Measurements from ENCODE around the gene TRIM65. TPM values are rescaled to one million over a fixed set of nuclear protein-coding genes. Genes with fewer than 3 reads are reported as not detected.

The TRIM65 gene
- total RNA-seq, 1 experiment from 2014 or later = 49.4 TPM

- Histone ChIP-seq H3K9me3 (no peaks in the 10 kb centered on the region), H3K4me3 (no peak overlapping the region), H3K36me3 (no peaks in the 10 kb centered on the region), H3K27me3 (no peaks in the 10 kb centered on the region)
- no peak for DNase-seq
Observed at GRCh38 chr17:75839942-75840798, 56.6 kb downstream of the TRIM65 start.

Other genes starting within 250 kb of the TRIM65 start
- 16.8 and 23.0 TPM in 2 replicates for gene RECQL5, start 229.8 kb downstream of the TRIM65 start, total RNA-seq (2014; rRNA removed; shearing (Covaris generic); ENCODE audit: low replicate concordance)
- 105 and 108 TPM in 2 replicates for gene SAP30BP, start 229.6 kb downstream of the TRIM65 start, total RNA-seq (2014; rRNA removed; shearing (Covaris generic); ENCODE audit: low replicate concordance)
- not detected in 2 replicates for gene ITGB4, start 175.5 kb downstream of the TRIM65 start, total RNA-seq (2014; rRNA removed; shearing (Covaris generic); ENCODE audit: low replicate concordance)
- gene GALK1, start 131.8 kb downstream of the TRIM65 start, total RNA-seq (2014; rRNA removed; shearing (Covaris generic); ENCODE audit: low replicate concordance) = 30.4 and 51.1 TPM in 2 replicates
- gene UNK, start 112.1 kb downstream of the TRIM65 start, total RNA-seq (2014; rRNA removed; shearing (Covaris generic); ENCODE audit: low replicate concordance) = 16.0 and 48.1 TPM in 2 replicates
- gene UNC13D, start 52.5 kb downstream of the TRIM65 start, total RNA-seq (2014; rRNA removed; shearing (Covaris generic); ENCODE audit: low replicate concordance) = 0.20 and 0.23 TPM in 2 replicates
- gene WBP2, start 41.6 kb downstream of the TRIM65 start, total RNA-seq (2014; rRNA removed; shearing (Covaris generic); ENCODE audit: low replicate concordance) = 6.6 and 7.9 TPM in 2 replicates
- gene TRIM47, start 18.4 kb downstream of the TRIM65 start, total RNA-seq (2014; rRNA removed; shearing (Covaris generic); ENCODE audit: low replicate concordance) = 40.4 and 54.2 TPM in 2 replicates
- 75.8 and 100 TPM in 2 replicates for gene MRPL38, start 7.9 kb upstream of the TRIM65 start, total RNA-seq (2014; rRNA removed; shearing (Covaris generic); ENCODE audit: low replicate concordance)
- gene FBF1, start 44.1 kb upstream of the TRIM65 start, total RNA-seq (2014; rRNA removed; shearing (Covaris generic); ENCODE audit: low replicate concordance) = 13.4 and 15.2 TPM in 2 replicates
- 24.5 and 26.9 TPM in 2 replicates for gene ACOX1, start 82.2 kb upstream of the TRIM65 start, total RNA-seq (2014; rRNA removed; shearing (Covaris generic); ENCODE audit: low replicate concordance)
- gene TEN1, start 82.3 kb upstream of the TRIM65 start, total RNA-seq (2014; rRNA removed; shearing (Covaris generic); ENCODE audit: low replicate concordance) = 23.2 and 23.9 TPM in 2 replicates
- gene CDK3, start 103.9 kb upstream of the TRIM65 start, total RNA-seq (2014; rRNA removed; shearing (Covaris generic); ENCODE audit: low replicate concordance) = 1.3 and 6.4 TPM in 2 replicates
- gene EVPL, start 130.4 kb upstream of the TRIM65 start, total RNA-seq (2014; rRNA removed; shearing (Covaris generic); ENCODE audit: low replicate concordance) = not detected in 2 replicates
- 70.0 and 99.9 TPM in 2 replicates for gene SRP68, start 175.6 kb upstream of the TRIM65 start, total RNA-seq (2014; rRNA removed; shearing (Covaris generic); ENCODE audit: low replicate concordance)
- gene GALR2, start 177.8 kb upstream of the TRIM65 start, total RNA-seq (2014; rRNA removed; shearing (Covaris generic); ENCODE audit: low replicate concordance) = not detected in 2 replicates
- gene ZACN, start 182.2 kb upstream of the TRIM65 start, total RNA-seq (2014; rRNA removed; shearing (Covaris generic); ENCODE audit: low replicate concordance) = not detected in 2 replicates
- gene EXOC7, start 206.8 kb upstream of the TRIM65 start, total RNA-seq (2014; rRNA removed; shearing (Covaris generic); ENCODE audit: low replicate concordance) = 54.5 and 81.8 TPM in 2 replicates
- gene FOXJ1, start 244.3 kb upstream of the TRIM65 start, total RNA-seq (2014; rRNA removed; shearing (Covaris generic); ENCODE audit: low replicate concordance) = not detected in 2 replicates

All from MG63 (cell line).